BLaER1 (cell line): ENCODE results near the gene AHSG.
A peak's percentile ranks its signal among the peaks of the same experiment; 100 is the strongest.

Experiments
- H3K27ac ChIP-seq: shearing (Covaris generic); formaldehyde crosslinking; 2 replicates; pipeline ENCODE4 v1.8.1; 2022
- H3K27me3 ChIP-seq: shearing (Covaris generic); formaldehyde crosslinking; 2 replicates; pipeline ENCODE4 v1.8.1; 2022
- H3K36me3 ChIP-seq: shearing (Covaris generic); formaldehyde crosslinking; 2 replicates; pipeline ENCODE4 v1.8.1; 2022
- H3K4me1 ChIP-seq: shearing (Covaris generic); formaldehyde crosslinking; 2 replicates; pipeline ENCODE4 v1.8.1; 2022
- H3K4me2 ChIP-seq: shearing (Covaris generic); formaldehyde crosslinking; 2 replicates; pipeline ENCODE4 v1.8.1; 2022
- H3K4me3 ChIP-seq: shearing (Covaris generic); formaldehyde crosslinking; 2 replicates; pipeline ENCODE4 v1.8.1; 2022
- H3K9ac ChIP-seq: shearing (Covaris generic); formaldehyde crosslinking; 2 replicates; pipeline ENCODE4 v1.8.1; 2022
- H3K9me3 ChIP-seq: shearing (Covaris generic); formaldehyde crosslinking; 2 replicates; pipeline ENCODE4 v1.8.1; 2022
- H4K20me1 ChIP-seq: shearing (Covaris generic); formaldehyde crosslinking; 2 replicates; pipeline ENCODE4 v1.8.1; 2022
- Cebpa-rat ChIP-seq: shearing (Covaris generic); IDR thresholded peaks from 2 replicates; pipeline ENCODE4 v1.8.1; 2022

Gene AHSG

DNA sequence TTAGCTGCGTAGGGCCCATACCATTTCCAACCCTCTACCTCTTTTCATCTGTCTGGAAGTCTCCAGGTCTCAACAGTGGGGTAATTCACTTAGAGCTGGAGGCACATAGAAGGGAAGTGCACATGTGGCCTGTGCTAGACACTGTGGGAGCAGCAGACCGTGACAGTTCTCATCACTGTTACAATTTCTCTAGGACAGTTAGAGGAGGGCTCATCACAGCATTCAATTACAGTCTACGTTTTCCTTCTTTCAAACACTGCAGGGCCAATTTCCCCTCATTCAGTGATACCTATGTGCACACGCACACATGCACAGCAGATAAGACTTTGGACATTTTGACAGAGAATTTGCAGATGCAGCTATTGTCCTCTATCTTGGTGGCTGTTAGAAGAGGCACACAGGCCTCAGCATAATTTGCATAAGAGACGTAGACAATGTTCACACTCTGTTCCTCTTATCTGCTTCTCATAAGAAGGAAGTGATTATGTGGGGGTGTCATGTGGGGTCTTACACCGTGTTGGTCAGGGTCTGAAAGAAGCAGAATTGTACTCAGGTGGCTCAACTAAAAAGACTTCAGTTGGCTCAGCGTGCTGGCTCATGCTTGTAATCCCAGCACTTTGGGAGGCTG is 40.3 kb downstream of the AHSG start:
- Histone ChIP-seq H3K9ac (no peak overlapping the region), H3K4me2 (peak overlapping the region; percentile 68), H3K36me3 (no peaks in the 10 kb centered on the region), H3K27ac (no peak overlapping the region), H3K27me3 (no peaks in the 10 kb centered on the region), H3K4me1 (peaks cover 23% of the 10 kb centered on the region), H3K4me3 (no peak overlapping the region), H4K20me1 (no peaks in the 10 kb centered on the region), H3K9me3 (no peaks in the 10 kb centered on the region)
- no peak for TF ChIP-seq Cebpa-rat

DNA sequence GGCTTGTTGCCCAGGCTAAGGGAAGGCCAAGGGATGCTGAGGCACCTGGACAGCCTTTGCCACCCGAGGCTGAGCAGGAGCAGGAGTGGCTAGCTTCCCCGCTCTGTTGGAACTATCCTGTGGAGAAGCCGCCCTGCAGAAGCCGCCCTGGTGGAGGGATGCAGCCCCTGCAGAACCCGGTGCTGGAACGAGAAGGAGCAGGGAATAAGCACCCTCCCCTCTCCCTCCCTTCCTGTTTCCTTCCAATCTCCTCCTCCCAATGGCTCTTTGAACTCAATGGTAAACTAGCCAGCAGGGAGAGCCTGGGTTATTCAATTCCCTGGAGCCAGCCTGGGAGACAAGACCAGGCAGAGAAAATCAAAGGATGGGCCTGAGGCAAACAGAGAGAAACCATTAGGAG is 41.1 kb downstream of the AHSG start:
- no peaks in the 10 kb centered on the region for H4K20me1 ChIP-seq
- H3K4me1 ChIP-seq: peaks cover 23% of the 10 kb centered on the region
- H3K27me3 ChIP-seq: no peaks in the 10 kb centered on the region
- H3K4me2 ChIP-seq: no peak overlapping the region
- TF ChIP-seq Cebpa-rat: no peak
- no peaks in the 10 kb centered on the region for H3K9me3 ChIP-seq
- H3K27ac ChIP-seq: no peak overlapping the region
- no peak overlapping the region for H3K4me3 ChIP-seq
- no peaks in the 10 kb centered on the region for H3K36me3 ChIP-seq
- no peak overlapping the region for H3K9ac ChIP-seq

DNA sequence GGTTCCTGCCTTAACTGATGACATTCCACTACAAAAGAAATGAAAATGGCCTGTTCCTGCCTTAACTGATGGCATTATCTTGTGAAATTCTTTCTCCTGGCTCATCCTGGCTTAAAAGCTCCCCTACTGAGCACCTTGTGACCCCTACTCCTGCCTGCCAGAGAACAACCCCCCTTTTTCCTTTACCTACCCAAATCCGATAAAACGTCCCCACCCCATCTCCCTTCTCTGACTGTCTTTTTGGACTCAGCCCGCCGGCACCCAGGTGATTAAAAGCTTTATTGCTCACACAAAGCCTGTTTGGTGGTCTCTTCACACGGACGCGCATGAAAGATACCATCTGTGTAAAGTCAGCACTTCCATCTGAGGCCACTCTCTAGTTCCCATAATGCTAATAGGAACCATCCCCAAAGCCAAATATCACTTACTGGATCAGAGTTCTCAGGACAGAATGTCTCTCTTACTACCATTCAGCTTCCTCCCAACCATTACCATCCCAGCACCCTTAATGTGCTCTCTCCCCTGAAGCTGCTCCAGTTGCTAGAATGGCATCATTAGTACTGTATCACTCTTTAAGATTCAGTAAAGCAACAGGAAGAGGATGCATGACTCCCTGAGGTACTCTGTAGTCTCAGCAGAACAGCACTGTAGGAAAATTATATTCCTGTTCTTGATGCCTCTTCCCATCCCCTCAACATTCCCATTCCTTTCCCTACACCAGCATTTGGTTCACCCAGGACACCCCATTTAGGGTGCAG is 50.7 kb downstream of the AHSG start:
- TF ChIP-seq Cebpa-rat: no peak
- Histone ChIP-seq H3K9me3 (no peaks in the 10 kb centered on the region), H3K9ac (no peak overlapping the region), H4K20me1 (no peaks in the 10 kb centered on the region), H3K27me3 (no peaks in the 10 kb centered on the region), H3K4me1 (no peaks in the 10 kb centered on the region), H3K4me3 (no peak overlapping the region), H3K27ac (no peak overlapping the region), H3K4me2 (no peak overlapping the region), H3K36me3 (no peaks in the 10 kb centered on the region)

DNA sequence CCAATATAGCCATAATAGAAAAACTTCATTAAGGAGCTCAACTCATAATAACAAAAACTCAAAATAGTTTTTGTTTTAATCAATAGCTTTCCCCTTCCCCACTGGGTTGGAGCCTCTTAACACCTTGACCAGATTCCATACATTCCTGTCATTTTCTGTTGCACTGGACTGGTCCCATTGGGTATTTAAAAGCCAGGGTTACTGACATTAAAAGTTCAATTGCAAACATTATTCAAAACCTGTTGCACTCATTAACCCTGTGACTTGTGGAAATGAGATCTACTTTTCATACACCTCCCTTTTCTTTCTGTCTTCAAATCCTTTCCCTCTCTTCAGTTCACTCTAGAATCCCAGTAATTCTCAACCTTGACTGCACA is 51.2 kb downstream of the AHSG start:
- H3K9ac ChIP-seq: no peak overlapping the region
- H3K27me3 ChIP-seq: no peaks in the 10 kb centered on the region
- H3K36me3 ChIP-seq: no peaks in the 10 kb centered on the region
- H3K4me2 ChIP-seq: no peak overlapping the region
- no peak for TF ChIP-seq Cebpa-rat
- no peak overlapping the region for H3K4me3 ChIP-seq
- H3K4me1 ChIP-seq: no peaks in the 10 kb centered on the region
- H4K20me1 ChIP-seq: no peaks in the 10 kb centered on the region
- H3K27ac ChIP-seq: no peak overlapping the region
- no peaks in the 10 kb centered on the region for H3K9me3 ChIP-seq

DNA sequence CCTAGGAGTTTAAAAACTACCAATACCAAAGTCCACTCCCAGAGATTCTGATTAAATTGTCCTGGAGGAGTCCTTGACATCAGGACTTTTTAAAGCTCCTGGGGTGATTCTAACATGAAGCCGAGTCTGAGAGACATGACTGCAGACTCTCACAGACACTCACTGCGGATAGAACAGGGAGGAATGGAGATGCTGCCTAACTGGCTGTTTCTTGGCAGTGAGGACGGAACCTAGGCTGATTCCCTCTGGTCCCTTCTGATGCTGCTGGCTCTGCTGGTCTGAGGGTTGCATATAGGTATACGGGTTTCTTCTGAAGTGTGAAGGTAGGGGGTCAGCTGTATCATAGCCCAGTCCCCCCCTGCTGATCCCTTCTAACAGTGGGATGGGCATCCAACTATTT is 51.6 kb downstream of the AHSG start:
- TF ChIP-seq Cebpa-rat: no peak

DNA sequence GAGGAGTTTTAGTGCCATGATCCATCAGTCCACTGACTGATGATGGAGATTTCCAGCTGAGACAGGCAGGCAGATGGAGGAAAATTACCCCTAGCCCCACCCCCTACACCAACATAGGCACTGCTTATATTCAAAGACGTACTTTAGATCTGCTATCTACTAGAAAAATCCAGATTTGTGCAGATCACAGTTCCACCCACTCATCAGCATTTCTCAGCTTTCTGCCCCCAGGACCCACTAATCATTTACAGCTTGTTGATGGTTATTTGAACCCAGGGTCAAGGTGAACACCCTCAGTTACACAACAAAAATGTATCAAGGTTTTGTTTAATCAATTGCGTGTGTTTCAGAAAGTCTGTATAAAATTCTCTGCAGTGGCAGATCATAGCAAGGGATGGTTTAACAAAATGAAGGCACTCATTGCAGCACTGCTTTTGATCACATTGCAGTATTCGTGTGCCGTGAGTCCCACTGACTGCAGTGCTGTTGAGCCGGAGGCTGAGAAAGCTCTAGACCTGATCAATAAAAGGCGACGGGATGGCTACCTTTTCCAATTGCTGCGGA is 52.8 kb downstream of the AHSG start, which contains the start of gene HRG:
HRG (plus strand) TSS at position 390 of the 564 bp plus-strand sequence; CDS start at position 408, 18 bp downstream.
- Histone ChIP-seq H3K36me3 (no peaks in the 10 kb centered on the region), H3K9ac (no peak within 1 kb of the TSS), H3K9me3 (no peaks in the 10 kb centered on the region), H3K27me3 (no peaks in the 10 kb centered on the region), H3K4me1 (no peaks in the 10 kb centered on the region), H3K27ac (no peak within 1 kb of the TSS), H3K4me2 (no peak within 1 kb of the TSS), H4K20me1 (no peaks in the 10 kb centered on the region), H3K4me3 (no peak within 1 kb of the TSS)
- no peak for TF ChIP-seq Cebpa-rat

More for the DNA sequence above, 51.6 kb downstream of the AHSG start:
- Histone ChIP-seq H4K20me1 (no peaks in the 10 kb centered on the region), H3K27me3 (no peaks in the 10 kb centered on the region), H3K9me3 (no peaks in the 10 kb centered on the region), H3K36me3 (no peaks in the 10 kb centered on the region), H3K4me3 (no peak overlapping the region), H3K9ac (no peak overlapping the region), H3K4me2 (no peak overlapping the region), H3K4me1 (no peaks in the 10 kb centered on the region), H3K27ac (no peak overlapping the region)

DNA sequence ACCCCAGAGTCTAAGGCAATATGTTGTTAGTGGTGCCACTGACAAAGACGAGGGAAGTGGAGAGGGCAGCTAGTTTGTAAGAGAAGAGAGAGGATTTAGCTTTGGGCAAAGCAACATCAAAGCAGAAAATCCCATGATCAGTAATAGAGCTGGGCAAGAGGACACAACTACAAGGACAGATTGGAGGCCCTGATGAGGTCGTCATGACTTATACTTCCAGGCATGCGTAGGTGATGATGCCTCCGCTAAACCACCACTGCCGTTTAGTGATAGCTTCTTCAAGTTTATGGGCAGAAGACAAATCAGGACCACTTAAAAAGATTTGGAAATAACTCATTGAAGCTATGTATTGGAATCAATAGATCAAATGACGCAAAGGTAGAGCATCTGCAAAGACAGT is 55.6 kb downstream of the AHSG start:
- H3K4me2 ChIP-seq: no peak overlapping the region
- H3K4me1 ChIP-seq: no peaks in the 10 kb centered on the region
- H3K36me3 ChIP-seq: no peaks in the 10 kb centered on the region
- no peaks in the 10 kb centered on the region for H3K27me3 ChIP-seq
- no peak overlapping the region for H3K27ac ChIP-seq
- no peak overlapping the region for H3K9ac ChIP-seq
- no peak overlapping the region for H3K4me3 ChIP-seq
- TF ChIP-seq Cebpa-rat: no peak
- H3K9me3 ChIP-seq: no peaks in the 10 kb centered on the region
- no peaks in the 10 kb centered on the region for H4K20me1 ChIP-seq

DNA sequence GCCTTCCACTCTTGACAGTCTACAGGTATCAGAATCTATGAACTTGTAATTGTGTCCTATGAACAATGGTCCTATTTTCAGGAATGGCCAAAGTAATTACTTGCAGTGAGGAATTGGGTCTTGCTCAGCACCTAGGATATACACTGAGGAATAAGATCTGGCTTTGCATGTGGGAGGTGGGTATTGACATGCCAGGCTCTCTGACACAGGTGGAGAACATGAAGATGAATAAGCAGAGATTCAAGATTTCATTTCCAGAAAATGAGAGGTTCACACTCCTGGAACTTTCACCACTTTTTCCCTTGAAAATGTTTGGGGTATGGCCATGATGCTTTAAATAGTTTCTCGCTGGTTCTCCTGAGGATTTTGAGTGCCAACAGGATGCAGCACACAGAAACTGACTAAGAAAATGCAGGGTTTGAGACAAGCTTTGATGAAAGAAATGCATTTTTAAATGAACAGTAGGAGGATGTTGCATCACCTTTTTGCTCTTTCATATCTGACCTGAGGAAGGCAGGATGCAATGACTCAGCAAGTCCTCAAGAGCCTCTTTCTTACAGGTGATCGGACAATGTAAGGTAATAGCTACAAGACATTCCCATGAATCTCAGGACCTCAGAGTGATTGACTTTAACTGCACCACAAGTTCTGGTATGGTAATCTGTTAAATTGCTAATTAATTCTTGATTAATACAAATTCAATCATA is 56.7 kb downstream of the AHSG start:
- no peak overlapping the region for H3K27ac ChIP-seq
- H4K20me1 ChIP-seq: no peaks in the 10 kb centered on the region
- H3K4me3 ChIP-seq: no peak overlapping the region
- no peak overlapping the region for H3K9ac ChIP-seq
- H3K9me3 ChIP-seq: no peaks in the 10 kb centered on the region
- H3K4me1 ChIP-seq: no peaks in the 10 kb centered on the region
- H3K27me3 ChIP-seq: no peaks in the 10 kb centered on the region
- no peak overlapping the region for H3K4me2 ChIP-seq
- no peaks in the 10 kb centered on the region for H3K36me3 ChIP-seq
- no peak for TF ChIP-seq Cebpa-rat

DNA sequence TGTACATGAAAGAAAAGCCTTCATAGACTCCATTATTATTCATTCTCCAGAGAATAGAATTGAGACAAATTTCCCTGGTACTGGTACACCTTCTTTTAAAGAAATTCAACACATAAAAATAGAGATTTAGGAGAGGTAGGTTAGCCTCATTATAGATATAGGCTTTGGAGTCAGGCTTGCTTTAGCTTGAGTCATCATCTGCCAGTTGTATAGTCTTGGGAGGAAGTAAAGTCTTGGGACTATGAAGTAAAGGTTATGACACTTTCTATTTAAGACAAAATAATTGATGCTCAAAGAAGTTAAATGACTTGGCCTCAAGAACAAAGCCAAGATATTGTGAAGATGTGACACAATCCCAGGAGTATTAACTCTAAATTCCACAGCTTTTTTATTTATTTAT is 57.3 kb downstream of the AHSG start:
- Histone ChIP-seq H3K4me3 (no peak overlapping the region), H3K27me3 (no peaks in the 10 kb centered on the region), H3K9ac (no peak overlapping the region), H3K9me3 (no peaks in the 10 kb centered on the region), H3K4me2 (no peak overlapping the region), H3K4me1 (no peaks in the 10 kb centered on the region), H3K36me3 (no peaks in the 10 kb centered on the region), H3K27ac (no peak overlapping the region), H4K20me1 (no peaks in the 10 kb centered on the region)
- no peak for TF ChIP-seq Cebpa-rat
